Bronchial smooth muscle cell (primary cell): ENCODE results near the gene NME1. TPM values are rescaled to one million over a fixed set of nuclear protein-coding genes. Genes with fewer than 3 reads are reported as not detected.

Experiments
- total RNA-seq: library from RNA; depleted of rRNA; stranded (reverse); fragments of >200 nt; gene quantifications from 2 replicates; pipeline ENCODE4 v1.2.1, GENCODE V29; 2014

The NME1 gene
- 48.5 and 109 TPM in 2 replicates for total RNA-seq

GRCh38 chr17:51153210-51154072 lies at the start of gene NME1:
Gene NME1, plus strand, starts transcription at chr17:51153559. Its CDS starts 2,096 bp downstream, at chr17:51155655.

GRCh38 chr17:51120739-51121619 lies 32.4 kb upstream of the NME1 start, which contains the start of gene SPAG9:
Gene SPAG9, minus strand, starts transcription at chr17:51120868. Its CDS starts 212 bp downstream, at chr17:51120656.

GRCh38 chr17:51166198-51166986 lies 13.0 kb downstream of the NME1 start, which contains the start of gene NME2:
Gene NME2, plus strand, starts transcription at chr17:51166411. Its CDS starts 420 bp downstream, at chr17:51166831.

Other genes starting within 250 kb of the NME1 start
- gene SPAG9, start 32.7 kb upstream of the NME1 start, total RNA-seq, result 121 and 126 TPM in 2 replicates
- gene NME2, start 12.9 kb downstream of the NME1 start, total RNA-seq, result 841 and 1,030 TPM in 2 replicates
- gene MBTD1, start 106.5 kb downstream of the NME1 start, total RNA-seq, result 10.9 and 14.9 TPM in 2 replicates
- gene UTP18, start 107.0 kb downstream of the NME1 start, total RNA-seq, result 25.7 and 42.4 TPM in 2 replicates